ENCODE measurements around the gene ANKRD24.

DNA sequence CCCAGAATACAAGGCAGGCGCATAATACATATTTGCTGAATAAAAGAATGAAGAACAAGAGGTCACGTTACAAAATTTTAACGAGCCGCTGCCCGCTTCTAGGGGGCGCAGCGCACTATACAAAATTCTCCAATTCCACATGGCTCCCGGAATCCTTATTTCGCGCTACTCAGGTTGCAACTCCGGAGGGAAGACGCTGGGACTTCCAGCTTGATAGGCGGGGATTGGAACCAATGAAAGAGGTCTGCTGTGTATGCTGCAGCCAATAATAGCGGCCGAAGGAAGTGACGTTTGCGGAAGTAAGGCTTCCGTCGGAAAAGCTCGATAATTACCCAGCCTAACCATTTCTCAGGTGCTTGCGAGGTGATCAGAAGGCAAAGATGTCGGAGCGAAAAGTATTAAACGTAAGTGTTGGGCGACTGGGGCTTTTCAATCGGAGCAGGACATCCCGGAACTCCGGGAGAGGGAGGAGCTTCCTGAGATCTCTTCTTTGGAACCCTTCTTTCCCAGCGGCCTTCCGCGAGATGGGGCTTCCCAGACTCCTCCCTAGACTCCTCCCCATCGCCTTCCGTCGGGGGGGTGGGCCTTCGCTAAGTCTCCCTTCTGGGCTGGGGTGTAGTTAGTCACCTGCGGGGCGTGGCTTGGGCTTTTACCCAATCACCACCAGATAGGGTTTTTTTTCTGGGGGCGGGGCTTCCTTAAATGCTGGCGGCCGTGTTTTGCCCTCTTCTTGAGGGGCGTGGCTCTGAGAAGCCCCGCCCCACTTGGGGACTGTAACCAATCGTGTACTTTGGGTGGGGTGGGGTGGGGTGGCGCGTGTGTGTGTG is 64.5 kb downstream of the ANKRD24 start, which contains the start of gene YJU2:
- TF ChIP-seq, protein P1, sequence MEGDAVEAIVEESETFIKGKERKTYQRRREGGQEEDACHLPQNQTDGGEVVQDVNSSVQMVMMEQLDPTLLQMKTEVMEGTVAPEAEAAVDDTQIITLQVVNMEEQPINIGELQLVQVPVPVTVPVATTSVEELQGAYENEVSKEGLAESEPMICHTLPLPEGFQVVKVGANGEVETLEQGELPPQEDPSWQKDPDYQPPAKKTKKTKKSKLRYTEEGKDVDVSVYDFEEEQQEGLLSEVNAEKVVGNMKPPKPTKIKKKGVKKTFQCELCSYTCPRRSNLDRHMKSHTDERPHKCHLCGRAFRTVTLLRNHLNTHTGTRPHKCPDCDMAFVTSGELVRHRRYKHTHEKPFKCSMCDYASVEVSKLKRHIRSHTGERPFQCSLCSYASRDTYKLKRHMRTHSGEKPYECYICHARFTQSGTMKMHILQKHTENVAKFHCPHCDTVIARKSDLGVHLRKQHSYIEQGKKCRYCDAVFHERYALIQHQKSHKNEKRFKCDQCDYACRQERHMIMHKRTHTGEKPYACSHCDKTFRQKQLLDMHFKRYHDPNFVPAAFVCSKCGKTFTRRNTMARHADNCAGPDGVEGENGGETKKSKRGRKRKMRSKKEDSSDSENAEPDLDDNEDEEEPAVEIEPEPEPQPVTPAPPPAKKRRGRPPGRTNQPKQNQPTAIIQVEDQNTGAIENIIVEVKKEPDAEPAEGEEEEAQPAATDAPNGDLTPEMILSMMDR (IDR thresholded peaks at IDR 0.05) = peak; percentile 78
- no peak for TF ChIP-seq ZFX (IDR thresholded peaks at IDR 0.05; ENCODE audit: borderline replicate concordance)

Measured in 22Rv1 (cell line).